ENCODE data around the gene SLC12A9.

Gene SLC12A9

GRCh38 chr7:100818825-100819224 lies 33.7 kb upstream of the SLC12A9 start:
- no peak for TF ChIP-seq CTCF (IDR thresholded peaks at IDR 0.05; ENCODE audit: insufficient read depth, low read length, missing control alignments)
- DNase-seq (ENCODE audit: low read depth, low spot score), result no peak
- CTCF ChIA-PET, result interaction anchor here (1.2 to 1.5 kb wide), 4 partner anchors 9 to 113 kb away, joined by 3 to 4 read pairs (median 4); partner anchors contain the start of gene POP7
- POLR2A ChIA-PET, result no interaction called here
- no peak overlapping the region for H3K4me3 ChIP-seq (ENCODE audit: low read depth, low read length)

- ChIA-PET POLR2A (no interaction called here), CTCF (interaction anchor here (1.5 kb wide), 1 partner anchor 20 kb away, joined by 4 read pairs; no protein-coding TSS in a partner anchor)
- H3K4me3 ChIP-seq (ENCODE audit: low read depth, low read length), result no peak overlapping the region
- no peak for DNase-seq (ENCODE audit: low read depth, low spot score)
- TF ChIP-seq CTCF (IDR thresholded peaks at IDR 0.05; ENCODE audit: insufficient read depth, low read length, missing control alignments), result no peak
Observed at GRCh38 chr7:100819586-100819985, 32.9 kb upstream of the SLC12A9 start.

- no peak for DNase-seq (ENCODE audit: low read depth, low spot score)
- H3K4me3 ChIP-seq (ENCODE audit: low read depth, low read length), result no peak overlapping the region
- ChIA-PET CTCF (interaction anchor here (1.1 to 7.3 kb wide), 4 partner anchors 9 to 130 kb away, joined by 3 to 53 read pairs (median 6); partner anchors contain the start of gene SLC12A9), POLR2A (no interaction called here)
- TF ChIP-seq CTCF (IDR thresholded peaks at IDR 0.05; ENCODE audit: insufficient read depth, low read length, missing control alignments), result no peak
Observed at GRCh38 chr7:100822236-100823139, 30.0 kb upstream of the SLC12A9 start.

GRCh38 chr7:100823140-100823525 lies 29.4 kb upstream of the SLC12A9 start:
- POLR2A ChIA-PET, result no interaction called here
- H3K4me3 ChIP-seq (ENCODE audit: low read depth, low read length), result no peak overlapping the region
- TF ChIP-seq CTCF (IDR thresholded peaks at IDR 0.05; ENCODE audit: insufficient read depth, low read length, missing control alignments), result no peak
- DNase-seq (ENCODE audit: low read depth, low spot score), result no peak
- CTCF ChIA-PET, result interaction anchor here (1.1 to 7.3 kb wide), 4 partner anchors 8 to 131 kb away, joined by 3 to 53 read pairs (median 6); partner anchors contain the start of gene SLC12A9

- TF ChIP-seq CTCF (IDR thresholded peaks at IDR 0.05; ENCODE audit: insufficient read depth, low read length, missing control alignments), result no peak
- POLR2A ChIA-PET, result no interaction called here
- no peak for DNase-seq (ENCODE audit: low read depth, low spot score)
- no peak overlapping the region for H3K4me3 ChIP-seq (ENCODE audit: low read depth, low read length)
- CTCF ChIA-PET, result interaction anchor here (0.8 to 7.3 kb wide), 5 partner anchors 8 to 131 kb away, joined by 3 to 53 read pairs (median 3); partner anchors contain the start of gene SLC12A9
Observed at GRCh38 chr7:100823534-100823933, 29.0 kb upstream of the SLC12A9 start.
